Esophagus muscularis mucosa (tissue), 4 donors: ENCODE results near the gene PHF13.

Source experiments
- EP300 ChIP-seq: sonication (generic); formaldehyde crosslinking; IDR thresholded peaks from one replicate; pipeline ENCODE4 v1.6.1; 2017; ENCODE audit warnings: antibody characterized with exemption
- POLR2A ChIP-seq: fragments of 450-650 bp; IDR thresholded peaks from one replicate; pipeline ENCODE4 v1.6.1; 2017; ENCODE audit warnings: antibody characterized with exemption, moderate library complexity, mild to moderate bottlenecking, low read depth
- POLR2AphosphoS5 ChIP-seq, 2 donors: sonication (generic); formaldehyde crosslinking; IDR thresholded peaks; one replicate each; pipeline ENCODE4 v1.6.1; 2017; ENCODE audit warnings: antibody characterized with exemption in 2 of 2
- TF ChIP-seq, protein P1 (sequence below), 3 experiments: fragments of 200-600 bp in 2 of 3; fragments of 450-650 bp in 1 of 3; sonication (generic) in 2 of 3; IDR thresholded peaks; one replicate each; pipeline ENCODE4 v1.5.1; 2017 to 2019; ENCODE audit warnings: antibody characterized with exemption in 3 of 3, mild to moderate bottlenecking in 2 of 3, moderate library complexity in 1 of 3

DNA sequence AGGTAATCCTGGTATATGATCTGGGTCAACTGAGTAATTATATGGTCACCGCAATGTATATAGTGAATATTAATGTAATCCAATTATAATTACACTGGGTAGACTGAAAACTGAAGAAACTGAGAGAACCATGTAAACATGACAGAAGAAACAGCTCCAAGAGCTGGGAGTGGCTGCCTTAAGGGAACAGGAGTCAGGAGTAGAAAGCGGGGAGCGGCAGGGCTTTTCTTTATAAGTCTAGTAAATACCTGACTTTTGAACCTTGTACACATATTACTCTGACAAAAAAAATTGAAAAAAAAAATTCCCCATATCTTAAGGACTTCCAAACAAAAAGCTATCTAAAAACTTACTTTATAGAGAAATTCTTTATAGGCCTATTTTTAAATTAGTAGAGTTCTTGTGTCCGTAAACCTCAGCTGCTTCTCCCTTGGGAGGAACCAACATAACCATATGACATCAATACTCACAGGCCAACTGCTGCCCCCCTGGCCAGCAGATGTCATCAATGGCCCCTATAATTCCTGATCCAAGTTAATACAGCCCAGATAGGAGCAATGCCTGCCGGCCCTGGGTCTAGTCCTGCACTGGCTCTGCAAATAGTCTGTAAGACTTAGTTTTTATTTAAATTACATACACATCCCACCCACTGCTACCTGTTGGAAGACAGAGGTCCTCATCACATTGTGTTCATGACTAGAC, 45.0 kb downstream of the PHF13 start:
- TF ChIP-seq, protein P1, sequence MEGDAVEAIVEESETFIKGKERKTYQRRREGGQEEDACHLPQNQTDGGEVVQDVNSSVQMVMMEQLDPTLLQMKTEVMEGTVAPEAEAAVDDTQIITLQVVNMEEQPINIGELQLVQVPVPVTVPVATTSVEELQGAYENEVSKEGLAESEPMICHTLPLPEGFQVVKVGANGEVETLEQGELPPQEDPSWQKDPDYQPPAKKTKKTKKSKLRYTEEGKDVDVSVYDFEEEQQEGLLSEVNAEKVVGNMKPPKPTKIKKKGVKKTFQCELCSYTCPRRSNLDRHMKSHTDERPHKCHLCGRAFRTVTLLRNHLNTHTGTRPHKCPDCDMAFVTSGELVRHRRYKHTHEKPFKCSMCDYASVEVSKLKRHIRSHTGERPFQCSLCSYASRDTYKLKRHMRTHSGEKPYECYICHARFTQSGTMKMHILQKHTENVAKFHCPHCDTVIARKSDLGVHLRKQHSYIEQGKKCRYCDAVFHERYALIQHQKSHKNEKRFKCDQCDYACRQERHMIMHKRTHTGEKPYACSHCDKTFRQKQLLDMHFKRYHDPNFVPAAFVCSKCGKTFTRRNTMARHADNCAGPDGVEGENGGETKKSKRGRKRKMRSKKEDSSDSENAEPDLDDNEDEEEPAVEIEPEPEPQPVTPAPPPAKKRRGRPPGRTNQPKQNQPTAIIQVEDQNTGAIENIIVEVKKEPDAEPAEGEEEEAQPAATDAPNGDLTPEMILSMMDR (IDR thresholded peaks at IDR 0.05), result no peak
- TF ChIP-seq POLR2AphosphoS5 (IDR thresholded peaks at IDR 0.05) (no peak), POLR2A (no peak), EP300 (no peak)
